ENCODE measurements around the gene BPI. TPM values are rescaled to one million over a fixed set of nuclear protein-coding genes. Genes with fewer than 3 reads are reported as not detected.
A peak's percentile ranks its signal among the peaks of the same experiment; 100 is the strongest.

Gene BPI
- total RNA-seq, 1 experiment from 2014 or later: not detected

DNA sequence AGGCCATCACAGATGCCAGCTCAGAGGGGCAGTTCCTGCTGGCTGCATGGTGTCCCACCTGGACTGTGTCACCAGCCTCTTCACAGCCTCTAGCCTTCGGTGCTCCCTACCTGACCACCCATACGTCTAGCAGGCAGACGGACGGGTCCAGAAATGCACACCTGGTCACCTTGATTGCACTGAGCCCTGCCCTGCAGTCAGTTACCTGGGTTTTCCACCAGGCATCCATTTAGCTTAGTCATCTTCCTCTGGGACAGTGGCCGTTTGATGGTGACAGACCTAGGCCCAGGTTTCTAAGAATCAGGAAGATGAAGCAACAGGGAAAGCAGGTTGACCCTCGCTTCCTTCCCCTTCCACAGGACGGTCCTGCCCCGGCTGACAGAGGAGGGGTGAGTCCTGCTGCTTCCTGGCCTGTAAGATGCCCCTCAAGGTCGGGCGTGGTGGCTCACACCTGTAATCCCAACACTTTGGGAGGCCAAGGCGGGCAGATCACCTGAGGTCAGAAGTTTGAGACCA is 9.8 kb upstream of the BPI start:
- WGBS (ENCODE audit: extremely low coverage, insufficient read length, low lambda C conversion rate): no CpG with 5 or more reads among the region's 11 CpGs
- Histone ChIP-seq H3K56ac (ENCODE audit: insufficient read length, low read depth, low read length) (no peak overlapping the region), H4K8ac (replicated peaks; ENCODE audit: insufficient read length, low read depth, low read length) (no peak overlapping the region), H3K27me3 (ENCODE audit: insufficient read depth, low read length) (no peaks in the 10 kb centered on the region), H4K5ac (ENCODE audit: insufficient read length, low read depth, low read length) (no peak overlapping the region), H3K18ac (ENCODE audit: insufficient read length, low read depth, low read length) (no peak overlapping the region), H3K23ac (ENCODE audit: insufficient read length, low read depth, low read length) (no peak overlapping the region), H2BK120ac (ENCODE audit: low read depth, low read length, poor library complexity, severe bottlenecking) (no peak overlapping the region), H2AFZ (ENCODE audit: low read length) (no peak overlapping the region), H4K91ac (ENCODE audit: insufficient read length, low read depth, low read length) (no peak overlapping the region), H2BK12ac (ENCODE audit: insufficient read length, low read depth, low read length) (no peak overlapping the region), H3K27ac (ENCODE audit: insufficient read length, low read depth, low read length) (no peak overlapping the region), H4K20me1 (ENCODE audit: control insufficient read depth, insufficient read depth, insufficient read length) (no peaks in the 10 kb centered on the region), H2AK5ac (ENCODE audit: insufficient read length, low read length) (no peak overlapping the region), H3K79me2 (ENCODE audit: insufficient read depth, low read length) (no peaks in the 10 kb centered on the region), H3K9me3 (ENCODE audit: control insufficient read depth, low read depth, low read length) (no peaks in the 10 kb centered on the region), H3K4me2 (ENCODE audit: insufficient read depth, insufficient read length, low read length) (no peak overlapping the region), H3K14ac (ENCODE audit: insufficient read depth, low read length) (no peak overlapping the region; the same call in 1 of the 2 replicates), H2BK20ac (ENCODE audit: low read depth, low read length, poor library complexity, severe bottlenecking) (no peak overlapping the region), H3K4ac (ENCODE audit: low read depth, low read length) (no peak overlapping the region), H2BK15ac (ENCODE audit: low read depth, low read length) (no peak overlapping the region), H3K9ac (ENCODE audit: extremely low read depth, insufficient read length, low read length) (no peak overlapping the region), H3K79me1 (ENCODE audit: insufficient read depth, low read depth, low read length, poor library complexity, severe bottlenecking) (no peaks in the 10 kb centered on the region), H3K4me1 (ENCODE audit: insufficient read depth, low read length) (no peaks in the 10 kb centered on the region; the same call in 1 of the 2 replicates), H3K23me2 (ENCODE audit: insufficient read length, low read depth, low read length, poor library complexity, severe bottlenecking) (no peaks in the 10 kb centered on the region), H2BK5ac (ENCODE audit: insufficient read length, low read length) (no peak overlapping the region), H3T11ph (ENCODE audit: low read length) (no peak overlapping the region)
- Mint-ChIP-seq H3K9me3 (no peaks in the 10 kb centered on the region; a peak in 1 of 5 replicates), H3K27ac (peak overlapping the region in 1 of 3 experiments; percentile 38; a peak in 1 of 7 replicates), H3K4me3 (no peak overlapping the region), H3K27me3 (ENCODE audit: low read depth) (no peaks in the 10 kb centered on the region), H3K36me3 (ENCODE audit: insufficient read depth in 1 of 3, low read depth in 3 of 3) (no peaks in the 10 kb centered on the region; a peak in 1 of 7 replicates), H3K4me1 (peaks cover 17 to 22% of the 10 kb centered on the region in 2 experiments)
- TF ChIP-seq, protein P1, sequence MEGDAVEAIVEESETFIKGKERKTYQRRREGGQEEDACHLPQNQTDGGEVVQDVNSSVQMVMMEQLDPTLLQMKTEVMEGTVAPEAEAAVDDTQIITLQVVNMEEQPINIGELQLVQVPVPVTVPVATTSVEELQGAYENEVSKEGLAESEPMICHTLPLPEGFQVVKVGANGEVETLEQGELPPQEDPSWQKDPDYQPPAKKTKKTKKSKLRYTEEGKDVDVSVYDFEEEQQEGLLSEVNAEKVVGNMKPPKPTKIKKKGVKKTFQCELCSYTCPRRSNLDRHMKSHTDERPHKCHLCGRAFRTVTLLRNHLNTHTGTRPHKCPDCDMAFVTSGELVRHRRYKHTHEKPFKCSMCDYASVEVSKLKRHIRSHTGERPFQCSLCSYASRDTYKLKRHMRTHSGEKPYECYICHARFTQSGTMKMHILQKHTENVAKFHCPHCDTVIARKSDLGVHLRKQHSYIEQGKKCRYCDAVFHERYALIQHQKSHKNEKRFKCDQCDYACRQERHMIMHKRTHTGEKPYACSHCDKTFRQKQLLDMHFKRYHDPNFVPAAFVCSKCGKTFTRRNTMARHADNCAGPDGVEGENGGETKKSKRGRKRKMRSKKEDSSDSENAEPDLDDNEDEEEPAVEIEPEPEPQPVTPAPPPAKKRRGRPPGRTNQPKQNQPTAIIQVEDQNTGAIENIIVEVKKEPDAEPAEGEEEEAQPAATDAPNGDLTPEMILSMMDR (conservative IDR thresholded peaks at IDR 0.05): no peak
- DNase-seq: no peak
